Urinary bladder (tissue), 4 donors: ENCODE measurements around the gene SEC22A. TPM values are rescaled to one million over a fixed set of nuclear protein-coding genes. Genes with fewer than 3 reads are reported as not detected.

Source experiments
- DNase-seq: peaks from one replicate; pipeline ENCODE4 v3.0.0-alpha.2; 2015; ENCODE audit errors: extremely low spot score
- H3K27ac ChIP-seq: one replicate; pipeline ENCODE4 v1.5.1; 2013; ENCODE audit warnings: low read depth, mild to moderate bottlenecking, moderate library complexity
- H3K36me3 ChIP-seq: one replicate; pipeline ENCODE4 v1.6.1; 2013; ENCODE audit warnings: mild to moderate bottlenecking, moderate library complexity; ENCODE audit not compliant: insufficient read depth
- H3K4me1 ChIP-seq: one replicate; pipeline ENCODE4 v1.6.1; 2013; ENCODE audit warnings: mild to moderate bottlenecking, moderate library complexity; ENCODE audit not compliant: insufficient read depth
- H3K4me3 ChIP-seq: one replicate; pipeline ENCODE4 v1.5.1; 2013; ENCODE audit warnings: low read depth, low read length
- WGBS: extraction: QIAGEN DNeasy Blood & Tissue Kit; methylation state at CpG from one replicate; pipeline ENCODE4 v1.1.7; 2013; 5-methylcytosine and 5-hydroxymethylcytosine counted together
- polyA plus RNA-seq: library from polyadenylated mRNA; stranded (reverse); fragments of 200-250 nt; gene quantifications from one replicate; pipeline ENCODE4 v1.2.3, GENCODE V29; 2013
- total RNA-seq: library from RNA; depleted of rRNA; stranded (reverse); fragments of >200 nt; gene quantifications from one replicate; pipeline ENCODE4 v1.2.3, GENCODE V29; 2014
- donor health status: healthy with polysubstance abuse.
- donor health status: healthy.

Gene SEC22A
- total RNA-seq = 65.4 TPM
- 13.9 TPM for polyA plus RNA-seq

- peak; percentile 90 for DNase-seq
- under 1% methylated on average over 60 of the region's 60 CpGs for WGBS
- Histone ChIP-seq H3K36me3 (no peaks in the 10 kb centered on the region), H3K4me3 (peak within 1 kb of the TSS; percentile 56), H3K27ac (peak within 1 kb of the TSS; percentile 78), H3K4me1 (no peaks in the 10 kb centered on the region)
Observed at GRCh38 chr3:123201557-123202427, at the start of gene SEC22A. TSS of gene SEC22A (plus strand) at chr3:123201943. CDS start at chr3:123209218, 7,275 bp downstream.

GRCh38 chr3:123152687-123153086 is 49.1 kb upstream of the SEC22A start:
- H3K36me3 ChIP-seq = no peaks in the 10 kb centered on the region
- no peak for DNase-seq
- no peak overlapping the region for H3K27ac ChIP-seq
- WGBS = 92% methylated on average over 3 of the region's 3 CpGs
- no peak overlapping the region for H3K4me3 ChIP-seq
- no peaks in the 10 kb centered on the region for H3K4me1 ChIP-seq

- no peak overlapping the region for H3K27ac ChIP-seq
- DNase-seq = no peak
- H3K4me3 ChIP-seq = no peak overlapping the region
- 72% methylated on average over 6 of the region's 6 CpGs for WGBS
- H3K4me1 ChIP-seq = no peaks in the 10 kb centered on the region
- no peaks in the 10 kb centered on the region for H3K36me3 ChIP-seq
Observed at GRCh38 chr3:123153125-123154019, 48.4 kb upstream of the SEC22A start.

- DNase-seq = no peak
- WGBS = 93% methylated on average over 7 of the region's 7 CpGs
- Histone ChIP-seq H3K4me1 (no peaks in the 10 kb centered on the region), H3K27ac (no peak overlapping the region), H3K36me3 (no peaks in the 10 kb centered on the region), H3K4me3 (no peak overlapping the region)
Observed at GRCh38 chr3:123154020-123154985, 47.4 kb upstream of the SEC22A start.

GRCh38 chr3:123155471-123156011 is 46.2 kb upstream of the SEC22A start:
- Histone ChIP-seq H3K36me3 (no peaks in the 10 kb centered on the region), H3K4me3 (no peak overlapping the region), H3K27ac (no peak overlapping the region), H3K4me1 (no peaks in the 10 kb centered on the region)
- 81% methylated on average over 9 of the region's 9 CpGs for WGBS
- DNase-seq = no peak

GRCh38 chr3:123156276-123156995 is 45.3 kb upstream of the SEC22A start:
- H3K4me1 ChIP-seq = no peaks in the 10 kb centered on the region
- WGBS = 93% methylated on average over 15 of the region's 15 CpGs
- no peak for DNase-seq
- no peak overlapping the region for H3K27ac ChIP-seq
- no peak overlapping the region for H3K4me3 ChIP-seq
- H3K36me3 ChIP-seq = no peaks in the 10 kb centered on the region

GRCh38 chr3:123157209-123157597 is 44.5 kb upstream of the SEC22A start:
- WGBS = 86% methylated on average over 2 of the region's 2 CpGs
- no peaks in the 10 kb centered on the region for H3K4me1 ChIP-seq
- H3K4me3 ChIP-seq = no peak overlapping the region
- H3K36me3 ChIP-seq = no peaks in the 10 kb centered on the region
- no peak for DNase-seq
- H3K27ac ChIP-seq = no peak overlapping the region

- DNase-seq = no peak
- Histone ChIP-seq H3K4me3 (no peak overlapping the region), H3K27ac (no peak overlapping the region), H3K36me3 (no peaks in the 10 kb centered on the region), H3K4me1 (no peaks in the 10 kb centered on the region)
- 88% methylated on average over 4 of the region's 4 CpGs for WGBS
Observed at GRCh38 chr3:123157598-123158287, 44.0 kb upstream of the SEC22A start.

GRCh38 chr3:123158330-123158729 is 43.4 kb upstream of the SEC22A start:
- no peak for DNase-seq
- H3K4me3 ChIP-seq = no peak overlapping the region
- no peaks in the 10 kb centered on the region for H3K4me1 ChIP-seq
- no peaks in the 10 kb centered on the region for H3K36me3 ChIP-seq
- 74% methylated on average over 4 of the region's 4 CpGs for WGBS
- H3K27ac ChIP-seq = no peak overlapping the region

- Histone ChIP-seq H3K36me3 (no peaks in the 10 kb centered on the region), H3K4me3 (no peak overlapping the region), H3K4me1 (no peaks in the 10 kb centered on the region), H3K27ac (no peak overlapping the region)
- 91% methylated on average over 10 of the region's 10 CpGs for WGBS
- DNase-seq = no peak
Observed at GRCh38 chr3:123158899-123159390, 42.8 kb upstream of the SEC22A start.

- DNase-seq = no peak
- Histone ChIP-seq H3K27ac (no peak overlapping the region), H3K36me3 (no peaks in the 10 kb centered on the region), H3K4me3 (no peak overlapping the region), H3K4me1 (no peaks in the 10 kb centered on the region)
- WGBS = 97% methylated on average over 9 of the region's 9 CpGs
Observed at GRCh38 chr3:123159926-123160635, 41.7 kb upstream of the SEC22A start.
